SIG-M5 treated with dmso at 0.1 percent for 504 hours (cell line): Measurements from ENCODE around the gene DIRAS1.
A peak's percentile ranks its signal among the peaks of the same experiment; 100 is the strongest.
"Not testable (repeated sequence)": the region's sequence is repeated elsewhere in the genome, so short reads cannot be mapped to it uniquely, and the experiment has no call there.

Experiments
- DNase-seq: peaks from one replicate; lab custom pipeline; 2025; ENCODE audit not compliant: unreplicated experiment; lab: John Stamatoyannopoulos, UW

Gene DIRAS1

DNA sequence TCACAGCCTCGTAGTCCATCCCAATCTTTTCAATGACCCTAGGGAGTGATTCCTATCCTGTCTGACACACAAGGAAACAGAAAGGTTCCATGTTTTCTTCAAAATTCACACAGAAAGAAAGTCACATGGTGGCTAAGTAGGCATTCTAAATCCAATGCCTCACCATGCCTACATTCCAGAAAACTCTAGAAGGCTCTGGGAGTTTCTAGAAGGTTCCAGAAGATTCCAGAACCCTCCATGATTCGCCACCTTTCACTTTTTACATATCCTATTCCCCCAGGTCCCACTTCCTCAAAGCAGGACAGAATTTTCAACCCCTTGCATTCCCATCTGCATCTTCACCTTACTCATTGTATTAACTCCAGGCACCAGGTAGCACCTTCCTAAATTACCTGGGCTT is 41.7 kb downstream of the DIRAS1 start:
- DNase-seq, result no peak

DNA sequence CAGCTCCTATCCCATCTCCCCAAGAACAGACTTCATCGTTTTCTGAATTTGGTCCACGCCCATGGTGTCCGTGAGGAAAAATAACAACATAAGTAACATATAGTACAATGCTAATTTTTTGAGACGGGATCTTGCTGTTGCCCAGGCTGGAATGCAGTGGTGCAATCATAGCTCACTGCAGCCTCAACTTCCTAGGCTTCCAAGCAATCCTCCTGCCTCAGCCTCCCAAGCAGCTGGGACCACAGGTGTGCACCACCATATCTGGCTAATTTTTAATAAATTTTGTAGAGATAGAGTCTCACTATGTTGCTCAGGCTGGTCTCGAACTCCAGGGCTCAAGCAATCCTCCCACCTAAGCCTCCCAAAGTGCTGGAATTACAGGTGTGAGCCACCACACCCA is 42.2 kb downstream of the DIRAS1 start:
- DNase-seq, result not testable (repeated sequence)

DNA sequence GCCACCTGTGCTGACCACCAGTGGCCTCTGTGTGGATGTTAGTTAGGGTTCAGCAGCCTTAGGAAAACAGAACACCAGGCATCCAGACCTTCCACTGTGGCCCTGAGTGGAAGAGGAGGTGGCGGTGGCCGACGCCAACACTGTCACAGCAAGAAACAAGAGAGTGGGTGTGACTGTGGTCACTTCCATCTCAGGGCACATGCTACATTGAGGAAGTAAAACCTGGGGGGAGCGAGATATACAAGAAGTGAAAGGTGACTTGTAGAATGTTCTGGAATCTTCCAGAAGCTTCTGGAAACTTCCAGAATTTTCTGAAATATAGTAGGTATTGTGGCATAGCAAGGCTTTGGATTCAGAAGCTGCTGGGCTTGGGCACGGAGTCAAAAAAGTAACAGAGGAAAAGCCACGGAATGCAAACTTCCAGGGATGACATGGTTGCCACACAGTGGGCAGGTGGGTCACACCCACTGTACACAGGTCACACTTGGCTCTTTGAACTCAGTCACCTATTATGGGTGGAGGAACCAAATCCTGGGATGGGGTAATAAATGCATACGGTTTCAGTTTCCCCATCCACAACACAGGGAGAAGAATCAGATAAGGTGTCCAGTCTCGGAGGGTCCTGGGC is 43.0 kb downstream of the DIRAS1 start:
- peak; percentile 29 for DNase-seq

DNA sequence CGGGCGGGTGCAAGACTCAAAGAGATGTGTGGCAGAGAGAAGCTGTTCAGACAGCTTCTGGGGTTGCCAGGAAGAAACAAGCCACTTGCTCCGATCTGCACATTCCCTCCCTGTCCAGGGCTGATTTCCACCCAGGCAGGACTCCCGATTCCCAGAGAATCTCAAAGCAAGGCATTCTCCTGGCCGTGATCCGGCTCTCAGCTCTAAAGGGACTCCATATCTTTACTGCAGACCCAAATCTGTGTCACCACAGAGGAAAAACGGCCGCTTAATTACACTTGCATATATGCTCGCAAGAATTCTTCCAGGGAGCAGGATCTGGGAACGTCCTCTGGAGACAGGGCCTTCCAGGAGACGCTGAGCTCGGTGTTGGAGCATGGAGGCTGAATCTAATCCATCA is 44.3 kb downstream of the DIRAS1 start:
- no peak for DNase-seq

DNA sequence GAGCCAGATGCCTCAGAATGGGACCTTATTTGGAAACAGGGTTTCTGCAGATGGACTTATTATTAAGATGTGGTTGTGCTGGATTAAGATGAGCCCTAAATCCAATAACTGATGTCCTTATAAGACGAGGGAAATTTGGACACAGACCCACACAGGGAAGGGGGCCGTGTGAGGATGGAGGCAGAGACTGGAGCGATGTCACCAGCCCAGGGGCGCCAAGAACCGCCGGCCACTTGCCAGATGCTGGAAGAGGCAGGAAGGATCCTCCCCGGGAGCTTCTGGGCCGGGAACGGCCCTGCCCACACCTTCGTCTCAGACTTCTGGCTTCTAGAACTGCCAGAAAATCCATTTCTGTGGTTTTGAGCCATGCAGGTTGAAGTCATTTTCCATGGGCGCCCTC is 45.3 kb downstream of the DIRAS1 start:
- DNase-seq, result no peak

DNA sequence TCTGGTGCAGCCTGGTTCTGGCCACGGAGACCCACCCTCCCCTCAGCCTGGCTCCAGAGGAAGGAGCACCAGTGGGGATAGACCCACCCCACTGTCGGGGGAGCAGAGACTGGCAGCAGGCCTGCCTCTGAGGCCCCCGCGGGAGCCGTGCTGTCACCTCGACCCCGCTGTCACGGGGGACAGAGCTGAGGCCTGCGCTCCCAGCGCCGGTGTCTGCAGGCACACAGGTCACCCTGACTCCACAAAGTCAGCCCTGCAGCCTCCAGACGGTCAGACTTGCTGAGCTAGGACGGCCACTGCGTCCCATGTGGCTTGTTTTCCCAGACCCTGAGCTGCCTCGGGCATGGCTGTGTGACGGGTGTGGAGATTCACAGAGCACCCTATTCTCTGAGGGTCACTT is 51.0 kb downstream of the DIRAS1 start:
- DNase-seq, result no peak

DNA sequence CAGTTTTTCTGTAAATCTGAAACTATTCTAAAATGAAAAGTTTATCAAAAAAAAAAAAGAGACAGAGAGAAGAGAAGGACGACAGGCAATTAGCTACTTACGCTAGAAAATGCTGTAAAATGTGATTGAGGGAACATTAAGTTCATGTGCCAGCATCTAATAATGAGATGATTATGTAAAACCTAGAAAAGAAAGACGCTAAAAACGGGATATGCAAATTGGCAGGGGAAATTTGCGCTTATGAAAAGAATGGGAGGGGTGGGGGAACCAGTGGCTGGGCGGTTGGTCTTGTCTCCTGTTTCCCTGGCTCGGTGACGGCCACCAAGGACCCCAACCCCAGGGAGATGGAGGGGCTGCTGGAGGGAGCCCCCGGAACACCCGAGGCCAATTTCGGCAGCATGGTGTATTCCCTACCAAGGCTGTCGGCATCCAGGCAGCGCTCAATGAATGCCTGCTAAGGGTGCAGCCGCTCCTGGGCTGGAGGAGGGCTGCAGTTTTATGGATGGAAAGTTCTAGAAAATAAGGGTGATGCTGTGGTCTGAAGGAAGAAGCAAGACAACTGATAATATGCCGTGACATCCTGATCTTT is 52.9 kb downstream of the DIRAS1 start:
- DNase-seq, result no peak

DNA sequence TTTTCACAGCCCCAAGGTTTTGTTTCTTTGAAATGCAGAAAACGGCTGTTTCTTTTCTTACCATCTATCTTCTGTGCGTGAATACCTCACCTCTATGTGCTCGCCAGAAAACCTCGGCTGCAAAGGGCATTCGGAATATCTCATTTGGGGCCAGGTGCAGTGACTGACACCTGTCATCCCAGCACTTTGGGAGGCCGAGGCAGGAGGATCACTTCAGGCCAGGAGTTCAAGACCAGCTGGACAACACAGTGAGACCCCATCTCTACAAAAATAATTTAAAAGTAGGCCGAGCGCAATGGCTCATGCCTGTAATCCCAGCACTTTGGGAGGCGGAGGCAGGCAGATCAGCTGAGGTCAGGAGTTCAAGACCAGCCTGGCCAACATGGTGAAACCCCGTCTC is 53.8 kb downstream of the DIRAS1 start:
- DNase-seq, result not testable (repeated sequence)

DNA sequence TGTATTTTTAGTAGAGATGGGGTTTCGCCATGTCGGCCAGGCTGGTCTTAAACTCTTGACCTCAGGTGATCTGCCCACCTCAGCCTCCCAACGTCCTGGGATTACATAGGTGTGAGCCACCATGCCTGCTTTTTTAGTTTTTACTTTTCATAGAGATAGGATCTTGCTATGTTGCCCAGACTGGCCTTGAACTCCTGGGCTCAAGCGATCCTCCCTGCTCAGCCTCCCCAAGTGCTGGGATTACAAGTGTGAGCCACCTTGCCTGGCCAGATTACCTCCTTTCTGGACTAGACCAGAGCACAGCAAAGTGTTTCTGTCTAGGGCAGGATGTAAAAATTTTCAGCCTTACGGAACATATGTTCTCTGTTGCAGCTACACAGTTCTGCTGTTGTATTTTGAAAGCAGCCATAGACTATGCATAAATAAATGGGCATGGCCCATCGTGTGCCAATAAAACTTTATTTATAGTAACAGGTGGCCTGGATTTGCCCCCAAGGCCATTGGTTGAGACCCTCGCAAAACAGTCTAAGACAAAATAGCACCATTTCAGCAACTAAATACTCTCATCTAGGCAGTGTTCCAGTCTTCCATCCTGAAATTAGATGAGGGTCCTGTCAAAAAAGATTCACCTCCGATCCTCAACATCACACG is 54.7 kb downstream of the DIRAS1 start:
- DNase-seq, result no peak

DNA sequence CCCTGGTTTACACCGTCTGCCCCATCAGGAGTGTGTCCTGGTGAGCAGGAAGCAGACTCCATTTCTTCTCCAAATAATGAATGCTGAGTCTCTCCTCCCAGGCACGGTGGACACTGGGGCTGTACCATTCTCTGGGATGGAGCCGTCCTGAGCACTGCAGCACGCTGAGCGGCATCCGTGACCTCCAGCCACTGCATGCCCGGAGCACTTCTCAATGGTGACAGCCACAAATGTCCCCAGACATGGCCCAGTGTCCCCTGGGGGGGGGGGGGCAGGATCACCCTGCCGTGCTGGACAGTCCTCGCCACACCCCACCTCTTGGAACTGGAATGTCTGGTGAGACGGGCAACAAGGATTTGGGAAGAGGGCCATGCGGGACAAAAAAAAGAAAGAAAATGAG is 56.1 kb downstream of the DIRAS1 start:
- DNase-seq, result no peak
